C4-2B (cell line): Measurements from ENCODE around the gene PLXDC1.
A peak's percentile ranks its signal among the peaks of the same experiment; 100 is the strongest.
"Not testable (repeated sequence)": the region's sequence is repeated elsewhere in the genome, so short reads cannot be mapped to it uniquely, and the experiment has no call there.

ENCODE experiments used
- H3K27ac ChIP-seq: fragments of 450-650 bp; 2 replicates; pipeline ENCODE4 v1.5.1; 2017
- CTCF ChIP-seq: fragments of 450-650 bp; conservative IDR thresholded peaks from 2 replicates; pipeline ENCODE4 v1.5.1; 2017; ENCODE audit warnings: mild to moderate bottlenecking
- ZFX ChIP-seq: fragments of 450-650 bp; IDR thresholded peaks from 2 replicates; pipeline ENCODE4 v1.6.1; 2017

The PLXDC1 gene

GRCh38 chr17:39036009-39036408, 115.4 kb downstream of the PLXDC1 start:
- H3K27ac ChIP-seq = peak overlapping the region; percentile 9
- no peak for TF ChIP-seq ZFX
- no peak for TF ChIP-seq CTCF

- peak overlapping the region; percentile 9 for H3K27ac ChIP-seq
Measured at GRCh38 chr17:39035578-39035977, 115.9 kb downstream of the PLXDC1 start.

- no peak for TF ChIP-seq CTCF
- TF ChIP-seq ZFX = no peak
- no peak overlapping the region for H3K27ac ChIP-seq
Measured at GRCh38 chr17:39028690-39029089, 122.7 kb downstream of the PLXDC1 start.

- no peak overlapping the region; the same call in 1 of the 2 replicates for H3K27ac ChIP-seq
- no peak for TF ChIP-seq ZFX
- TF ChIP-seq CTCF = no peak
Measured at GRCh38 chr17:39027455-39028035, 123.9 kb downstream of the PLXDC1 start.

- H3K27ac ChIP-seq = no peak overlapping the region; the same call in 1 of the 2 replicates
Measured at GRCh38 chr17:39026980-39027451, 124.4 kb downstream of the PLXDC1 start.

GRCh38 chr17:39026346-39026745, 125.1 kb downstream of the PLXDC1 start:
- H3K27ac ChIP-seq = not testable (repeated sequence)

More at GRCh38 chr17:39026980-39027451, 124.4 kb downstream of the PLXDC1 start:
- no peak for TF ChIP-seq ZFX
- TF ChIP-seq CTCF = no peak

- no peak for TF ChIP-seq ZFX
- no peak for TF ChIP-seq CTCF
- no peak overlapping the region for H3K27ac ChIP-seq
Measured at GRCh38 chr17:39022924-39023323, 128.5 kb downstream of the PLXDC1 start.

- H3K27ac ChIP-seq = not testable (repeated sequence)
Measured at GRCh38 chr17:39020037-39020436, 131.4 kb downstream of the PLXDC1 start.

- H3K27ac ChIP-seq = no peak overlapping the region
- TF ChIP-seq ZFX (no peak), CTCF (no peak)
Measured at GRCh38 chr17:39018267-39019134, 132.9 kb downstream of the PLXDC1 start.
